C4-2B (cell line): ENCODE data around the gene PTPRT.

Source experiments
- ZFX ChIP-seq: fragments of 450-650 bp; IDR thresholded peaks from 2 replicates; pipeline ENCODE4 v1.6.1; 2017
- TF ChIP-seq, protein P1 (sequence below): fragments of 450-650 bp; conservative IDR thresholded peaks from 2 replicates; pipeline ENCODE4 v1.5.1; 2017; ENCODE audit warnings: mild to moderate bottlenecking

DNA sequence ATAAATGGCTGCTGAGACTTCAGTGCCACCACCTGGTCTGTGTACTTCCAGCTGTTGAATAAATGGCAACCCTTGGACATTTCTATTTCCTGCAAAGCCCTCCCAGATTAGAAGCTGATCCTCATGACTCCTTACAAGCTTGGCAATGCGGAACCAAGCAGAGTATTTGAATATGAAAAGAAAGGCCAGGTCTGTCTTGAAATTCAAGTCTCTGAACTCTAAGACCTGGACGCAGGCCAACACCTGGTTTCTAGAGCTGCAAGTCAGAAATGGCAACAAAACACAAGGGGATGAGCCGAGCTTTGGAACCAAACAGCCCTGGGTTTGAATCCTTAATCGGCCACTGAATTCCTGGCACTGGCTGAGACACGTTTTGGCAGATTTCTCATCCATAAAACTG, 353.4 kb downstream of the PTPRT start:
- TF ChIP-seq, protein P1, sequence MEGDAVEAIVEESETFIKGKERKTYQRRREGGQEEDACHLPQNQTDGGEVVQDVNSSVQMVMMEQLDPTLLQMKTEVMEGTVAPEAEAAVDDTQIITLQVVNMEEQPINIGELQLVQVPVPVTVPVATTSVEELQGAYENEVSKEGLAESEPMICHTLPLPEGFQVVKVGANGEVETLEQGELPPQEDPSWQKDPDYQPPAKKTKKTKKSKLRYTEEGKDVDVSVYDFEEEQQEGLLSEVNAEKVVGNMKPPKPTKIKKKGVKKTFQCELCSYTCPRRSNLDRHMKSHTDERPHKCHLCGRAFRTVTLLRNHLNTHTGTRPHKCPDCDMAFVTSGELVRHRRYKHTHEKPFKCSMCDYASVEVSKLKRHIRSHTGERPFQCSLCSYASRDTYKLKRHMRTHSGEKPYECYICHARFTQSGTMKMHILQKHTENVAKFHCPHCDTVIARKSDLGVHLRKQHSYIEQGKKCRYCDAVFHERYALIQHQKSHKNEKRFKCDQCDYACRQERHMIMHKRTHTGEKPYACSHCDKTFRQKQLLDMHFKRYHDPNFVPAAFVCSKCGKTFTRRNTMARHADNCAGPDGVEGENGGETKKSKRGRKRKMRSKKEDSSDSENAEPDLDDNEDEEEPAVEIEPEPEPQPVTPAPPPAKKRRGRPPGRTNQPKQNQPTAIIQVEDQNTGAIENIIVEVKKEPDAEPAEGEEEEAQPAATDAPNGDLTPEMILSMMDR: no peak
- TF ChIP-seq ZFX: no peak
